ENCODE results near the gene PCNA. TPM values are rescaled to one million over a fixed set of nuclear protein-coding genes. Genes with fewer than 3 reads are reported as not detected.
A peak's percentile ranks its signal among the peaks of the same experiment; 100 is the strongest.

Gene PCNA
- total RNA-seq, 4 donors from 2014 or later: 58.9 to 160 (median 97.1) TPM

DNA sequence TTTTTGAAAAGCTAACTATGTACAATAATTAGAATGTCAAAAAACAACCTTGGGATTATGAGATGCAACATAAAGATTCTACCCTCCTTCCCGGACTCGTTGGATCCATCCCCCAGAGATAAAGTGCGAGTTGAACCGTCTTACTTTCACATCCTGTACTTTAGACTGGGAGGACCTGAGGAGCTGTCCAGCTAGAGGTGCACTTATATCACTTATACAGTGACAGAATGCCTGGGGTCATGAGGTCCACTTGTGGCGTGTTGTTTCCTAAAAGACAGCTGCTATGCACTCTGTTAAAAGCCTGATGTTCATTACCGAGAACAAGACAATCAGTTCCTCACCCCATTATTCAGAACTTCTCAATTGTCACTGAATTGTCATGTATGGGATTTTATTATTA lies 9.1 kb upstream of the PCNA start:
- no peaks in the 10 kb centered on the region for H3K9me3 ChIP-seq
- peak overlapping the region in 3 of 4 donors; percentile 91 to 98 (median 97) for H3K27ac ChIP-seq
- H3K4me1 ChIP-seq: peaks cover 8 to 60% (median 12%) of the 10 kb centered on the region in 3 donors
- no peak for TF ChIP-seq POLR2A (IDR thresholded peaks at IDR 0.05)
- TF ChIP-seq, protein P1, sequence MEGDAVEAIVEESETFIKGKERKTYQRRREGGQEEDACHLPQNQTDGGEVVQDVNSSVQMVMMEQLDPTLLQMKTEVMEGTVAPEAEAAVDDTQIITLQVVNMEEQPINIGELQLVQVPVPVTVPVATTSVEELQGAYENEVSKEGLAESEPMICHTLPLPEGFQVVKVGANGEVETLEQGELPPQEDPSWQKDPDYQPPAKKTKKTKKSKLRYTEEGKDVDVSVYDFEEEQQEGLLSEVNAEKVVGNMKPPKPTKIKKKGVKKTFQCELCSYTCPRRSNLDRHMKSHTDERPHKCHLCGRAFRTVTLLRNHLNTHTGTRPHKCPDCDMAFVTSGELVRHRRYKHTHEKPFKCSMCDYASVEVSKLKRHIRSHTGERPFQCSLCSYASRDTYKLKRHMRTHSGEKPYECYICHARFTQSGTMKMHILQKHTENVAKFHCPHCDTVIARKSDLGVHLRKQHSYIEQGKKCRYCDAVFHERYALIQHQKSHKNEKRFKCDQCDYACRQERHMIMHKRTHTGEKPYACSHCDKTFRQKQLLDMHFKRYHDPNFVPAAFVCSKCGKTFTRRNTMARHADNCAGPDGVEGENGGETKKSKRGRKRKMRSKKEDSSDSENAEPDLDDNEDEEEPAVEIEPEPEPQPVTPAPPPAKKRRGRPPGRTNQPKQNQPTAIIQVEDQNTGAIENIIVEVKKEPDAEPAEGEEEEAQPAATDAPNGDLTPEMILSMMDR (IDR thresholded peaks at IDR 0.05): no peak
- H3K4me3 ChIP-seq: peak overlapping the region in 1 of 4 donors; percentile 88
- no peaks in the 10 kb centered on the region for H3K36me3 ChIP-seq
- no peaks in the 10 kb centered on the region for H3K27me3 ChIP-seq
- 43 to 79% methylated on average over 6 of the region's 6 CpGs for whole genome bisulfite sequencing, 2 donors
- no peak for DNase-seq
- intact Hi-C loops (cut with DNase I): loop anchor here (5.0 kb wide), 1 partner anchor 63 kb away; no protein-coding TSS in a partner anchor

DNA sequence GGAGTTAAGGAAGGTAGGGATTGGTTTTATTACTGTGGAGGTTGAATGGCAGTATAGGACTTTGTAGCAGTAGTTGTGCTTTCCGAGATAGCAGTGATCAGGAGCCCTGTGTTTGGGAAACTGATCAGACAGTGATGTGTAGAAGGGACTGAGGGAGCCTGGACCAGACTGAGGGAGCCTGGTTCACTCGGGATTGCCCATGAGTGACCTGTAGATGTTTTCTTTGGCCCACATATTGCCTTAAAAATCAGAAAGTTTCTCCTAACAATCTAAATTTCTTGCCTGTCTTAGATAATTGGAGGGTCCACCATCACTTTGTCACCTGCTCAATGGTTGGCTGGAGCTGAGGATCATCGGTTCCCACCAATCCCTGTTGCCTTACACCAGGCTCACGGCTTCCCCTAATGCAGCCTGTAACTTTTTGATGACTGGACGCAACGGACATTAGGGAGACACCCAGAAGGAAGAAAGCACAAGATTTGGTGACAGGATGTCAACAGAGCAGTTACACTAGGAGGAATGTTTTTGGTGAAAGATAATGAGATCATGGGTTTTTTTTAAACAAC lies 8.2 kb upstream of the PCNA start:
- no peak for TF ChIP-seq POLR2A (IDR thresholded peaks at IDR 0.05)
- TF ChIP-seq, protein P1 (IDR thresholded peaks at IDR 0.05): no peak
- intact Hi-C loops (cut with DNase I): loop anchor here (5.0 kb wide), 1 partner anchor 64 kb away; no protein-coding TSS in a partner anchor
- peak overlapping the region; percentile 91 to 98 (median 96) for H3K27ac ChIP-seq
- H3K36me3 ChIP-seq: no peaks in the 10 kb centered on the region
- no peak for DNase-seq
- 24 to 28% methylated on average over 6 of the region's 6 CpGs for WGBS, 2 donors
- H3K4me1 ChIP-seq: peaks cover 8 to 58% (median 10%) of the 10 kb centered on the region in 3 donors
- H3K27me3 ChIP-seq: no peaks in the 10 kb centered on the region
- H3K4me3 ChIP-seq: peak overlapping the region; percentile 69 to 96 (median 87)
- no peaks in the 10 kb centered on the region for H3K9me3 ChIP-seq

DNA sequence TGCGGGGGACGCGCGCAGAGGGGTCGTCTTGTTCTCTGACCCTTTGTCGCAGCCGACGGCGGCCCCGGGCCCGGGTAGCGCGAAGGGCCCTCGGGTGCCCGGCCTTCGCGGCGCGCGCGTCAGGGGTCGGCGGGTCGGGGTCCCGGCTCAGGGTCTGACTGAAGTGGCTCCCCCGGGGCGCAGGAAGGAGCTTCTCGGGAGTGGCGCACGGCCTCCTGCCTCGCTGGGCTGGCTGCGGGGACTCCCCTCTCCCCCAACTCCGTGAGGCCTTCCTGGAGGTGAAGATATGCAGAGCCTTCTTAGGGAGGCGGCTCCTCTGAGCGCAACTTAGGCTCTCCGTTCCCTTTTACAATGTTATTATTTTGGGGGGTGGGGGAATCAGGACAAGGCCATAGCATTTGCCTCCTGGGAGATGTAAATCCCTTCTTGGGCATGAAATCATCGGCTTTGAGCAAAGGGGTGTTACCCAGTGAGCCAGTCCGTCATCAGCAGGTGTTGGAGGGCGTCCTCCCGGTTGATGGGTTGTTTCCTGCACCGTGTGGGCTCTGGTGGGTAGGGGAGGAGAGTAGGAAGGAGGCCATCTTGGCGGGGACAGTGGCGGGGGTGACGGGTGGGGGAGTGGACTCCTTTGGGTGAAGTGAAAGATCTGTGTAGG lies 7.6 kb upstream of the PCNA start:
- no peak for TF ChIP-seq POLR2A (IDR thresholded peaks at IDR 0.05)
- TF ChIP-seq, protein P1 (IDR thresholded peaks at IDR 0.05): no peak
- Histone ChIP-seq H3K27me3 (no peaks in the 10 kb centered on the region), H3K36me3 (no peaks in the 10 kb centered on the region), H3K27ac (peak overlapping the region; percentile 91 to 98 (median 96)), H3K4me3 (peak overlapping the region; percentile 69 to 96 (median 87)), H3K9me3 (no peaks in the 10 kb centered on the region), H3K4me1 (peaks cover 8 to 58% (median 10%) of the 10 kb centered on the region in 3 donors)
- WGBS, 2 donors: 0% methylated on average over 3 to 8 of the region's 44 CpGs
- DNase-seq: no peak
- intact Hi-C loops (cut with DNase I): loop anchor here (5.0 kb wide), 1 partner anchor 65 kb away; no protein-coding TSS in a partner anchor

DNA sequence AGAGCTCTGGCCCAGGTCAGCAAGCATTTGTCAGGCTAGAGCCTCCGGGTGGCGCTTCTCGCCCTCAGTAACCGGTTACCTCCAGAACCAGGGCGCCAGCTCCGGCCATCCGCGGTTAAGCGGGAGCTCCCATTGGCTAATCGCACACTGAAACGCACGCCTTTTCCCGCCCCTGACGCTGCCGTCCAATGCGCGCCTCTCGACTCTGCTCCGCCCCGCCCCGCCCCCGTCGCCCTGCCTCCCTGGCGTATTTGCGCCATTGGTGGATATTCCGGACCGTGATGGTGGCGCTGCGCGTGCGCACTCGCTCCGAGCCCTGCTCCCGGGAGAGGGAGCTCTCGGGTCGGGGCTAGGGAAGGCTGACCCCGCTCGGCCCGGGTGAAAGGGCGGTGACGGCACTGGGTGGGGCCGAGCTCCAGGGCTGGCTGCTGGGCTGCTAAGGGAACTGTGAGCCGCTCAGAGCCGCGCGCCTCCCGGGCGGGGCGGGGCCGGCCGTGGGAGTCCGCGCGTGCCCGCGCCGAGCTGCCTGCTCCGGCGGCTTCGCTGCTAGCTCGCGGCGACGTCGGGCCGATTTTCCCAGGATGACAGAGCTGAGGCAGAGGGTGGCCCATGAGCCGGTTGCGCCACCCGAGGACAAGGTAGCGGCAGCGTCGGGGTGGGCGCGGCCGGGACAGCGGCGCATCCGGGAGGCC lies 6.9 kb upstream of the PCNA start, which contains the start of gene CDS2:
Gene CDS2, plus strand, starts transcription at position 497 of the 692 bp plus-strand sequence. Its CDS starts 85 bp downstream, at position 582.
- Histone ChIP-seq H3K27ac (peak within 1 kb of the TSS; percentile 91 to 98 (median 96)), H3K36me3 (no peaks in the 10 kb centered on the region), H3K9me3 (no peaks in the 10 kb centered on the region), H3K4me1 (peaks cover 8 to 52% (median 10%) of the 10 kb centered on the region in 3 donors), H3K4me3 (peak within 1 kb of the TSS; percentile 69 to 96 (median 87)), H3K27me3 (no peaks in the 10 kb centered on the region)
- TF ChIP-seq, protein P1 (IDR thresholded peaks at IDR 0.05): peak; percentile 19 to 77 (median 48)
- peak in 3 of 4 donors; percentile 39 to 93 (median 89) for TF ChIP-seq POLR2A (IDR thresholded peaks at IDR 0.05)
- intact Hi-C loops (cut with DNase I): loop anchor here (5.0 kb wide), 1 partner anchor 66 kb away; no protein-coding TSS in a partner anchor
- 0% methylated on average over 7 of the region's 78 CpGs; no CpG with 5 or more reads in 1 of the 2 donors for WGBS, 2 donors
- peak; percentile 99 for DNase-seq

Measured in esophagus squamous epithelium (tissue), 5 donors.